Activated CD4-positive, alpha-beta T cell treated with anti-CD3 and anti-CD28 coated beads, Interleukin-2, Interleukin-6, amounts not matched to agents 100 ng/mL and 50 ng/mL, durations not matched to agents 16 hours and 8 hours (primary cell): ENCODE measurements around the gene ZBTB34.

Source experiments
- DNase-seq: peaks from one replicate; pipeline ENCODE4 v3.0.0-alpha.2; 2020

The ZBTB34 gene

DNA sequence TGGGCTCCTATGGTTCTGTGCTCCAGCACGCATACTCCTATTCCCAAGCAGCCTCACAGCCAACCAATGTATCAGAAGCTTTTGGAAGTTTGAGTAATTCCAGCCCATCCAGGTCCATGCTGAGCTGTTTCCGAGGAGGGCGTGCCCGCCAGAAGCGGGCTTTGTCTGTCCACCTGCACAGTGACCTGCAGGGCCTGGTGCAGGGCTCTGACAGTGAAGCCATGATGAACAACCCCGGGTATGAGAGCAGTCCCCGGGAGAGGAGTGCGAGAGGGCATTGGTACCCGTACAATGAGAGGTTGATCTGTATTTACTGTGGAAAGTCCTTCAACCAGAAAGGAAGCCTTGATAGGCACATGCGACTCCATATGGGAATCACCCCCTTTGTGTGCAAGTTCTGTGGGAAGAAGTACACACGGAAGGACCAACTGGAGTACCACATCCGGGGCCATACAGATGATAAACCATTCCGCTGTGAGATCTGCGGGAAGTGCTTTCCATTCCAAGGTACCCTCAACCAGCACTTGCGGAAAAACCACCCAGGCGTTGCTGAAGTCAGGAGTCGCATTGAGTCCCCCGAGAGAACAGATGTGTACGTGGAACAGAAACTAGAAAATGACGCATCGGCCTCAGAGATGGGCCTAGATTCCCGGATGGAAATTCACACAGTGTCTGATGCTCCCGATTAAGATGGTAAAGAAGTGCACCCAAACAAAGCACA is 19.9 kb downstream of the ZBTB34 start:
- no peak for DNase-seq

DNA sequence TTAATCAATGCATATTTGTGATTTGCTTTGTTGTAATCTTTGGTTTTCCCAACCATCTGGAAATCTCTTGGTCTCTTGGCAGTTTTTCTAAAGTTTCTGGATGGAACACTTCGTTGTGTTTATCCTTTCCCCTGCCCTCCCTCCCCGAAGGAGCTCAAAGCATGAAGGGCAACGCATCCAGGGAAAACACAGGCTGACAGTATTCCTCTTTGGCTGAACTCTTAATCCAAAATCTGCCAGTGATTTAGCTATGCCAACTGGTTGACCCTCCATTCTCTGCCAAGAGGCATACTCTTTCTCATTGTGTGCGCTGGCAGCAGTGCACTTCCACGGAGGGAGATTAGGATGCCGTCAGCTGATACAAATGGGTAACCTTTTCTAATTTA is 20.5 kb downstream of the ZBTB34 start:
- no peak for DNase-seq

GRCh38 chr9:126882746-126883145 is 22.3 kb downstream of the ZBTB34 start:
- DNase-seq = no peak

DNA sequence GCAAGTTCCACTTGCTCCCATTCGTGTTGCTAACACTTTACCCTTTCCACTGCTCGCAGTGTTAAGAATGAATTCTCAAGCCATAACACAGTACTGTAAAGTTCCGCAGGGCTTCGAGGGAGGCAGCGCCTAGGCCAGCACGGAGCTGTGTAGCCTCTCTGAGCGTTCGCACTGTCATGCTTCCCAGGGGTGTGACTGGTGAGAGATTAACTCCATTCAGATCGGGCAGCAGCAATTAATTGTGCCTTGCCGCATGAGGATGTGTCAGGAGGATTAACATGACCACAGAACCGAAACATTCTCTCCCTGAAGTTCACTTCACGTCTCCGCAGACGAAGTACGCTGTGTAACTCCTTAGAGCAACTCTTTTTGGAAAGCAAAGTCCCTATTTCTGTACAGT is 23.2 kb downstream of the ZBTB34 start:
- DNase-seq = no peak

GRCh38 chr9:126885131-126885641 is 24.7 kb downstream of the ZBTB34 start:
- DNase-seq = no peak

DNA sequence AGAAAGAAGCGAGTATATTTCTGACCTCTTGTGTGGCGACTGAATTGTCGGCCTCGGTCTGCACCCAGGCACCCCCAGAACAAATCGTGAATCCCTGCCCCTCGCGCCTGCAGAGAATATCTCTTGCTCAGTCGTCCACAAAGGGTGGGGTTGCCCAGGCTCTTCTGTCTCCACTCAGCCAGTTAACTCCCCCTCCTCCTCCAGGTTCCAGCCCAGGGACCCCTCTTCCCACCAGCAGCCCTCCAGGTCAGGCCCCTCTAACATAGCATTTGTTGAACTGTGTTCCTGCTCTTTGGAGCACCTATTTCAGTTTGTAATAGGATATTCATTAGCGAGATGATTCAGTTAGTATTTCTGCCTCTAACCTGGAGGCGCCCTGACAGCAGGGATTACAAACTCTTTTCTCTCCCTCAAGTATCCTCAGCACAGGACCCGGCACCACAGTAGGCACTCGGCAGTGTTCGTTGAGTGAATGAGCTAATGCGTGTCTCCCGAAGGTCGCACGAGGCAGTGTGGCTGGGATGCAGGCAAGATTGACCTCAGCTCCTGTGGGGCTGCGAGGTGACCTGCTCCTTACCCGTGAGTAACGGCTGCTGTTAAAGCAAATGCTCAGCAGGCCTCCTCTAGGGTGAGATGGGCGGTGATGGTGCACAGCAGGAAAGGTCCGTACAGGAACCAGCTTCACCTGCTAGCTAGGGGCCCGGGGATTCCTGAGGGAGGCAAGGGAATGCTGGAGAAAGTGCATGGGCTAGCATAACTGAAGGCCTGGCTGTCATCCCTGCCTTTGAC is 25.8 kb downstream of the ZBTB34 start:
- no peak for DNase-seq

GRCh38 chr9:126886897-126887296 is 26.5 kb downstream of the ZBTB34 start:
- DNase-seq = no peak

GRCh38 chr9:126891676-126892075 is 31.2 kb downstream of the ZBTB34 start:
- DNase-seq = no peak

GRCh38 chr9:126893079-126893478 is 32.6 kb downstream of the ZBTB34 start:
- no peak for DNase-seq

DNA sequence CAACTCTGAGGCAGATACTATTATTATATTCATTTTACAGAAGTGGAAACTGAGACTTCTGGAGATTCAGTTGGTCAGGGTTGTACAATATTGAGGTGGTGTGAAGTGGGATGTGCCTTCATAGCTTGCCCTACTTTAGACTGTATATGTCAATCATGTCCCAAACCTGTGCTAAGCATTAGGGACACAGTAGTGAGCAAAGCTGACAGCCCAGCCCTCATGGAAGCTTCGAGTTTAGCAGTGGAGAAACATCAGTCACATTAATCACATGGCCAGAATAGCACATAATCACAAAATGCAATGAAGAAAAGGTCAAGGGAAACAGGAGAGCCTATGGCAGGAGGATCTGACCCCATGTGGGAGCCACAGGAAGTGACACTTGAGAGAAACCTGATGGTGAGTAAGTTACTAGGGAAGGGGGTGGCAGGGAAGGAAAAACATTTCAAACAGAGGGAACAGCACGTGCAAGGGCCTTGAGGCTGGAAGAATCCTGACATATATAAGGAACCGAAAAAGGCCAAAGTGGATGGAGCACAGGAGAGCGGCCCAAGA is 33.7 kb downstream of the ZBTB34 start:
- no peak for DNase-seq

- DNase-seq = no peak
Measured at GRCh38 chr9:126902210-126902609, 41.8 kb downstream of the ZBTB34 start.

DNA sequence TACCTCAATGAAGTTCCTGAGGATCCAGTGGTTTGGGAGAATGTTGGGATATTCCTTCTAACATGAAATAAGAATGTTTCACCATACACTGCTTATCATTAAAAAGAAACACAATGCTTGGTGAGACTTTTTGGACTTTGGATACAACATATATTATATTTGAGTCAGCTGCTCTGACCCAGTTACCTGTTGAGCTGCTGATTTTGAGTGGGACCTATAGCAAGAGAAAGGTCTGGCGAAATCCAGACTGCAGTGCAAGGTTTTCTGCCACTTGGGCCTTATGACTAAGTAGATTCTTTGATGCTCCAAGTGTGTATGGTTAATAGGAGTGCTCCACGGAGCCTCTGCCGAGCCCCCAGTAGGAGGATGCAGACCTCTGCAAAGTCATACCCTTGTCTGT is 44.1 kb downstream of the ZBTB34 start:
- DNase-seq = no peak

DNA sequence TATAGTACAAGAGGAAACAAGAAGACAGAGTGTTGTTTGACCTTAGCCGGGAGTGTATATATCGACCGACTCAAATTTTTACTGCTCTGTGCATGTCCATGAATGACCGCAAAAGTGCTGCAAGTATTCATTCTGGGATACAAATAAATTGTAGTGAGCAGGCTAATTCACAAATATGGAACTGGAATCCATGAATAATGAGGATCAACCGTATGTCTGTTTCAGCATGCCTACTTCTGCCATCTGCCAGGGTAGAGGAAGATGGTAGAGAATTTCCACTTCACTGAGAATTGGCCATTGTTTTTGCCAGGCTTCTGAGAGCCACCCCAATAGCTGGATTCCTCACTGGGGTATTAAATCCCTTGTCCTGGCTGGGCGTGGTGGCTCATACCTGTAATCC is 45.7 kb downstream of the ZBTB34 start:
- DNase-seq = no peak

DNA sequence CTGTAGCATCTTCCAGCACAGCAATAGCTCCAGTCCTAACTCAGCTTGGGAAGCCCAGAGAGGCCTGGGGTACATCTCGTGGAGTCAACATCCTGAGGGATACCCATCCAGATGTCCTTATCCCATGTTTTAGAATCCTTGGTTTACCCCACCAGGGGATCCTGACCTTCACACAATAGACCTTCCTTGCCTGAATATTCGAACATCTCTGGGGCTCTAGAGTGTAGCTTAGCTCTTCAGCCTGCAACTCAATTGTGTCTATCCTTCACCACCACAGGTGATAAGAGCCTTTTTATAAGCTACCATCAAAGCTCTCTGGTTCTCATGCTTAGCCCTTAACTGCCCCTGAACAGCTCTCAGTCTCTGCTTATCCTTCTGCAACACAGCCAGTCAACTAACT is 46.6 kb downstream of the ZBTB34 start:
- DNase-seq = no peak

- peak; percentile 95 for DNase-seq
Measured at GRCh38 chr9:126914458-126915280, 54.2 kb downstream of the ZBTB34 start, which contains the start of gene RALGPS1. Gene RALGPS1, plus strand, starts transcription at chr9:126914782. Its CDS starts 47,508 bp downstream, at chr9:126962290.

DNA sequence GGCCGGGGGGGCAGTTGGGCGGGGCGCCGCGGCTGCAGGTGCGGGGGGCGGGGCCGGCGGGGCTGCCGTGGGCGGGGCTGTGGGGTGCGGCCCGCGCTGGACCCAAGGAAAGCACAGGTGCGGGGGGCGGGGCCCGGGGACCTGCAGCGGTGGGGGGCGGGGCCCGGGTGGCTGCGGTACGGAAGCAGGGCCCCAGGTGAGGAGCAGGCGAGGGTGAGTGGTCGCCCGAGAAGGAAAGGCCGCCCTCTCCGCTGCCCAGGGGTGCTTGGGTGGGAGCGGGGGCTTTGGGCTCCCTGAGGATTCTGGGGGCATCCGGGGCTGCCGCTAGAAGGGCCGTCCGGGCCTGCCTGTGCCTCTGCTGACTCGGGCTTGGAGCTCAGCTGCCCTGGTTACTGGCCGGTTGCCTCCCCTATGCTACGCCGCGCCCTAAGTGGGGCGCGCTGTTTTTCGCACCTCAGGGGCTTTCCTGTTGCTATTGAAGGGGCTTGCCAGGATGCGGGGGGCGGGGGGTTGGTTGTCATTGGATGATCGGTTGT is 54.9 kb downstream of the ZBTB34 start:
- DNase-seq = peak; percentile 36

DNA sequence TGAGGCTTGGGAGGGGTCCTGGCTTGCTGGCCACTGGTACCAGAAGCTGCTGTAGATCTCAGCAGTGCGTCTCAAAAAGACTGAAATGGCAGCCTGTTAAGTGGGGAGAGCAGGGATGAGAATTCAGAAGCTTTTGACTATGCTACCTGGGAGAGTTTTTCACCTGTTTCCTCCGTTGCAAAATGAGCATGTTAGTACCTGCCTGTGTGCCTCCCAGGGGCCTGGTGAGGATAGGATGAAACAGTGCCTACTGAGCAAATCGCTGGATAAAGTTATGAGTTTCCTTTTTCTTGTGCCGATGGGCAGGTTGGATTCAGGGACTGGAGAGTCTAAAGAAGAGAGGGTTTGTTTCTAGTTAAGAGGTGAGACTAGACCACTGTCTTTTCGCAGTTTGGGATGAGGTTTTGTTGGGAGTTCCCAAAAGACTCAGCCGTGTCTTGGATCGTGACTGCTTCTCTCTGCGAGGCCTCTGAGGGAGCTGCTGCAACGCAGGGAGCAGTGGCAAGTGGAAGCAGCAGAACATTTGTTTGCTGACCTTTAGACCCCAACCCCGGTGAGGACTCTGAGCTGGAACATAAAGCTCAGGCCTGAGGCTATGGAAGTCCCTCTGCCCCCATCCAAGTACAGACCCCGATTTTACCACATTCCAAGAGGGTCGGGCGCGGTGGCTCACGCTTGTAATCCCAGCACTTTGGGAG is 55.6 kb downstream of the ZBTB34 start:
- no peak for DNase-seq

DNA sequence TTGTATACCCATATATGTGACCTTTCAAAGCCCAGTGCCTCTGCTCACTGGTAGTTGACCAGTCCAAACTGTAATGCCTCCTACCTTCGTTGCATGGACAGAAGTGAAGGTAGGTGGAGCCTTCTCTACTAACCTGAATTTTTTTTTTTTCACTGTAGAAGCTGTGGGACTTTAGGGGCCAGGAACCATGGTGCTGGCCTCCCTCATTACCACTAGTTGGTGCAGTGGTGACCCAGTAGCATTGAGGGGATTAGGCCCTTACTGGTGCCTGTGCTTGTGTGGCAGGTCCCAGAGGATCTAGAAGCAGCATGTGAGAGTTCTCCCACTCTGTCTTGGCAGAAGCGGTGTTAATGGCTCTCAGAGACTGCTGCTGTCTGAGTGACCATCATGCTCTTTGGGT is 56.5 kb downstream of the ZBTB34 start:
- DNase-seq = no peak

DNA sequence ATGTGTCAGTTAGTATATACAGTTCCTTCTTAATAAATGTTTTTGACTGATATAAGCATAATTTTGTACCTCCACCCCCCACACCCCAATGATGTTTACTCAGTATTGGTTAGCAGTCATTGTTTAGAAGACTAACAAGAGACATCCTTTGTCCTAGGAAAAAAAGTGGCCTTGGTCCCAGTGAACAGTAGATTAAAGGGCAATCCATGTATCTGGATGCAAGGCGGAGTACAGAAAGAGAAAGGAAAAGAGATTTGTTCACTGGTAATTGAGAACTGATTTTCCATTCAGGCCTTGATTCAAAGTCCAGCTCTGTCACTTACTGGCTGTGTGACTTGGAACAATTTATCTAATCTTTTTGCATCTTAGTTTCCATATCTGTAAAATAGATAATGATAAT is 58.8 kb downstream of the ZBTB34 start:
- no peak for DNase-seq

DNA sequence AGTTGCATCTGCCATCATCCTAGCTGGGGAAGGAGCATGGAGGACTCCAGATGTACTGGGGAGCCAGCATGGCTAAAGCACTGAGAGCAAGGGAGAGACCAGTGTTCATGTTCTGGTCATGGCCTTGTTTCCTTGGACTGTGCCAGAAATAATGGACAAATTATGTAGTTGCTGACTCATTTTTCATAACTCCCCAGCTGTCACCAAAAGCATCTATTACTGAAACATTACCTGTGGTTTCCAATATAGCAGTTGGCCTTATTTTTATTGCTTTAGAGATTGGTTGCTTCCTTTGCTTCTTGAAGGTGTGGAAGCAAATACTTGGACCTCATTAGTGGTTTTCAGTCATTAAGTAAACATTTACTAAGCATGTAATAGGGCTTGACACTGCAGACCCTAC is 65.4 kb downstream of the ZBTB34 start:
- DNase-seq = no peak

DNA sequence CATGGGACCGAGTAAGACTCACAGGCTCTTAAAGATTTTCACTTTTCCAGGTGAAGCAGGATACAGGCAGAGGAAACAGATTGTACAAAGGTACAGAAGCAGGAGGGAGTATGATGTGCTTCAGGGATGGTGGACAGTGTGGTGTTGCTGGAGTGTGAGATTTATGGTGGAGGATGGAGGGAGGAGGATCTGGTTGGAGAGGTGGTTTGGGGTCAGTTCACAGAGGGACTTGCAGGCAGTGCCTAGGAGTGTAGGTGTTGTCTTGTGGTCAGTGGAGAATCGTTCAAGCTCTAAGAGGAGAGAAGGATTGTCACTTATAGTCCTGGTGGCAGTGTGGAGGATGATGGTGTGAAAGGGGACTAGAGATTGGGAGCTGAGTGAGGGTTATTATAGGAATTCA is 65.9 kb downstream of the ZBTB34 start:
- DNase-seq = no peak

DNA sequence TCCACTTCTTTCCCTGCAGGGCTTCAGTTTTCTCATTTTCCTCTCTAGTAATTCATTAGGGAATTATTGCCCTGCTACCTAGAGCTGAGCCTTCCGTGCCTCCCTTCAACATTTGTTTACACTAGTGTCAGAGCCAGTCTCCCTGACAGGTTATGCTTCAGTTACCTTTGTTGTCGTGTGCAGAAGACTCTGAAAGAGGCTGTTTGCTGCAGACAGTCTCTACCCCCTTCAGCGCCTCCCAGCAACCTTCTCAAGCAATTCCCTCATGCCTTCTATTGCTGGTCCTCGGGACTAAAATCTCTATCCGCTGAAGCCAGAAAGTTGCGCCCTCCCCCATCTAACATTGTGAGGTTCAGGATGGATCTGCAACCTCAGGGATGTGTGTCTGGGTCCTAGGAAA is 67.0 kb downstream of the ZBTB34 start:
- no peak for DNase-seq
